GM12801 (cell line): ENCODE results near the gene APEH.

Source experiments
- TF ChIP-seq, protein P1 (sequence below): IDR thresholded peaks from one replicate; pipeline ENCODE4 v1.5.1; 2011; ENCODE audit warnings: control low read depth; ENCODE audit not compliant: insufficient read length; ENCODE audit errors: extremely low read depth

APEH gene

GRCh38 chr3:49706456-49707112, 32.4 kb downstream of the APEH start:
- TF ChIP-seq, protein P1, sequence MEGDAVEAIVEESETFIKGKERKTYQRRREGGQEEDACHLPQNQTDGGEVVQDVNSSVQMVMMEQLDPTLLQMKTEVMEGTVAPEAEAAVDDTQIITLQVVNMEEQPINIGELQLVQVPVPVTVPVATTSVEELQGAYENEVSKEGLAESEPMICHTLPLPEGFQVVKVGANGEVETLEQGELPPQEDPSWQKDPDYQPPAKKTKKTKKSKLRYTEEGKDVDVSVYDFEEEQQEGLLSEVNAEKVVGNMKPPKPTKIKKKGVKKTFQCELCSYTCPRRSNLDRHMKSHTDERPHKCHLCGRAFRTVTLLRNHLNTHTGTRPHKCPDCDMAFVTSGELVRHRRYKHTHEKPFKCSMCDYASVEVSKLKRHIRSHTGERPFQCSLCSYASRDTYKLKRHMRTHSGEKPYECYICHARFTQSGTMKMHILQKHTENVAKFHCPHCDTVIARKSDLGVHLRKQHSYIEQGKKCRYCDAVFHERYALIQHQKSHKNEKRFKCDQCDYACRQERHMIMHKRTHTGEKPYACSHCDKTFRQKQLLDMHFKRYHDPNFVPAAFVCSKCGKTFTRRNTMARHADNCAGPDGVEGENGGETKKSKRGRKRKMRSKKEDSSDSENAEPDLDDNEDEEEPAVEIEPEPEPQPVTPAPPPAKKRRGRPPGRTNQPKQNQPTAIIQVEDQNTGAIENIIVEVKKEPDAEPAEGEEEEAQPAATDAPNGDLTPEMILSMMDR, result no peak

DNA sequence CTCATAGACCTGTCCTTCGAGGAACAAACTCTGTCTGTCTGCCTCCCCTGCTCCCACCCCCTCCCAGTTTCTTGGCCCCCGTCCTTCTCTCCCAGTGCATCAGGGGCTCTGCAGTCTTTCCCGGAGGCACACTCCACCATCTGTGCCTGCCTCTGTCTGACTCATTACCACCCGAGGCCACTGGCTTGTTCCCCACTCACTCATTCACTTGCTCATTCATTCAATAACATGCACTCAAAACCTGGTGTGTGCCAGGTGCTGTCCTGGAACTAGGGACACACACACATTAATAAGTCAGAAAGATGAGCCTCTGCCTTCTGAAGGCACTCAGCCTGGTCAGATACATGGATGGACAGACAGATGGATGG, 32.9 kb downstream of the APEH start:
- TF ChIP-seq, protein P1, result no peak

DNA sequence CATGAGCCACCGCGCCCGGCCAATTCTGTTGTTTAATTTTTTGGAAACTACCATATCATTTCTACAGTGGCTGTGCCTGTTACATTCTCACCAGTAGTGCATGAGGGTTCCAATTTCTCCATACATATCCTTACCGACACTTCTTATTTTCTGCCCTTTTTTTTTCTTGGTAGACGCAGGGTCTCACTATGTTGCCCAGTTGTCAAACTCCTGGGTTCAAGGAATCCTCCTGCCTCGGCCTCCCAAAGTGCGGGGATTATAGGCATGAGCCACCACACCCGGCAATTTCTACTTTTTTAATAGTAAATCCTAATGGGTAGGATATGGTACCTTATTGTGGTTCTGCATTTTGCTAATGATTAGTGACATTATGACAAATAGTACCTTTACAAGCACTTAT, 35.7 kb downstream of the APEH start:
- TF ChIP-seq, protein P1, result no peak

DNA sequence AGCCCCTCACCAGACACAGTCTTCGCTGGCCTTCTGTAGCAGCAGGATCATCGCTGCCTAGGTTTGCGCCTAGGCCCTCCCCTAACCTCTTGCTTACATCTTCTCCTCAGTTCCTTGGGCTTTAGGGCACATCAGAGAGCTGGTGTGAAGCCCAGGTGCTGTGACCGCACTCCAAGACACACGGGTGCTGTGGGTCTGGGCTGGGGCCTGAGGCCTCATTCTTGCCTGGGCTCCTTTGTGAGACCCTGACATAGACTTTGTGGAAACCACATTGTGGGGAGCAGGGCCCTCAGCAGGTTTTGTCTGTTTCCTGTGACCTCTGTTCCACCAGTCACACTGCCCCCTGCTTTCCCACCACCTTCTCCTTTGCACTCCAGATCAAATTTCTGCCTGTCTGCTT, 37.3 kb downstream of the APEH start:
- TF ChIP-seq, protein P1, result no peak

GRCh38 chr3:49712166-49712565, 38.0 kb downstream of the APEH start:
- TF ChIP-seq, protein P1, result no peak

- TF ChIP-seq, protein P1, result no peak
Observed at GRCh38 chr3:49712631-49713317, 38.6 kb downstream of the APEH start.

DNA sequence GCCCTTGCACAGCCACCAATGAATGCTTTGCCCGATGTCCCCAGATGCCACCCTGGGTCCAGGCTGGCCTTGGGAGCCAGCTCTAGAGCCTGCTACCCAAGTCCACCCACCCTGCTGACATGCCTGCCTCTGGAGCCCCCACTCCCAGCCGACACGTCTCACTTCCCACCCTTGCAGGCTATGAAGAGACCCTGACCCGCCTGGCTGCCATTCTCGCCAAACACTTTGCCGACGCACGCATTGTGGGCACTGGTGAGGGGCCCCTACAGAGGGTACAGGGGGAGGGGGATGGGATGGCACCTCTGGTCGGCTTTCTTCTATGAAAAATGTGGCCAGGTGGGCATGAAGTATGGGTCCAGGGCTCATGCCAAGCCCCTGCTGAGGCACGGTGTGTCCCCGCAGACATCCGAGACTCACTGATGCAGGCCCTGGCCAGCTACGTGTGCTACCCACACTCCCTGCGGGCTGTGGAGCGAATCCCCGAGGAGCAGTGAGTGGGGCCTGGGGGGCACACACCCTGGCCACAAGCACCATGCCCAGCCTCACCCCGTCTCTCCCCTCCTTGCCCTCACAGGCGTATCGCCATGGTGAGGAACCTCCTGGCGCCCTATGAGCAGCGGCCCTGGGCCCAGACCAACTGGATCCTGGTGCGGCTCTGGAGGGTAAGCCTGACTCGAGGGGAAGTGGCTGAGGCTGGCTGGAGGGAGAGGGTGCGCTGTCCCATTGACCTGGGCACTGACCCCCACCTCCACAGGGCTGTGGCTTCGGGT, 39.4 kb downstream of the APEH start:
- TF ChIP-seq, protein P1, result no peak
